Tibial nerve (tissue), 3 donors: ENCODE data around the gene ACOT8.

Experiments used
- CTCF ChIP-seq, 5 experiments: fragments of 200-600 bp in 3 of 5; fragments of 450-650 bp in 2 of 5; sonication (generic) in 3 of 5; IDR thresholded peaks; one replicate each; pipeline ENCODE4 v1.5.1; 2016 to 2019; ENCODE audit warnings: antibody characterized with exemption in 5 of 5, mild to moderate bottlenecking in 3 of 5, moderate library complexity in 2 of 5
- POLR2A ChIP-seq, 2 donors: fragments of 450-650 bp; IDR thresholded peaks; one replicate each; pipeline ENCODE4 v1.6.1; 2017; ENCODE audit warnings: antibody characterized with exemption in 2 of 2, mild to moderate bottlenecking in 2 of 2, moderate library complexity in 2 of 2

DNA sequence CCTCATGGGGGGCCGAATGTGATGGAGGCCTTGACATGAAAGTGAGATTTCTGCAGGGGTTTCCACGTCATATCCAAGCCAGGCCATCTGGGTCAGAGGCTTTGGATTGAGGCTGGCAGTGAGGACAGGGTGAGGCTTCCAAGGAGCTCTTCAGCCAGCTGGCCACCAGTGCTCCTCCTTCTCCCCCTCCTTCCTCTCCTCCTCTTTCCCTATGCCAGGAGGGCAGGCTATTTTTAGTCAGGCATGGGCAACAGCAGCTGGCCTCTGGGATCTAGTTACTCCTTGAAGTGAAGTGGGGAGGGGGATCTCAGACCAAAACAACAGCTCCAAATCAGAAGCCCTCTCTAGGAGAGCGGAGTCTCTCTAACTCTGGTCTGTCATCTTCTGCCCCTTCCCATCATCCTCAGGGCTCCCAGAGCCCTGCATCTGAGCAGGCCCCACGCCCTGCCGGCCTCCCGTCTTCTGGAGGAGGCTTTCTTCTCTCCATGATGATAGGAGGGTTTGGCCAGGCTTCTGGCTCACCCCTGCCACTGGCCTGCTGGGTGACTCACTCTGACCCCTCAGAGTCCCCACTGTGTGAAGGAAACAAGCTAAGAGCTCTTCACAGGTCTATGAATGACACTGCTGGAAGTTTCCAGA, 30.7 kb downstream of the ACOT8 start:
- TF ChIP-seq POLR2A (IDR thresholded peaks at IDR 0.05) (no peak), CTCF (IDR thresholded peaks at IDR 0.05) (no peak)
